Measurements from ENCODE around the gene SAE1. TPM values are rescaled to one million over a fixed set of nuclear protein-coding genes. Genes with fewer than 3 reads are reported as not detected.
A peak's percentile ranks its signal among the peaks of the same experiment; 100 is the strongest.

Gene SAE1
- total RNA-seq, 1 experiment from 2014 or later = 251 TPM

DNA sequence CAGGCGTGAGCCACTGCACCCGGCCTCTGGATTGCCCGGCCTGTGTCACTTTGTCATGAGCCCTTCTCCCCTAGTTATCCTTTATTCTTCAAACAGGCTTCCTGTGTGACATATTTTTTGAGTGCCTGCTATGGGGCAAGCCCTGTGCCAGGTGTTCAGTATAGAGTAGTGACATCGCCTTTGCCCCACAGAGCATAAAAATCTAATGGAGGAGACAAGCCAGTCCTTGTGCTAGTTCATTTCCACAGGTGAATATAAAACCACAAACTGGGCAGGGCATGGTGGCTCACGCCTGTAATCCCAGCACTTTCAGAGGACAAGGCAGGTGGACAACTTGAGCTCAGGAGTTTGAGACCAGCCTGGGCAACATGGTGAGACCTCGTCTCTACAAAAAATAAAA lies 57.2 kb downstream of the SAE1 start:
- BruUV-seq (replicated peaks) = no TSS peak
- intact Hi-C loops (cut with micrococcal nuclease; ENCODE audit: unreplicated experiment) = no loop called here
- DNase-seq = no peak
- Mint-ChIP-seq H3K27ac (ENCODE audit: unreplicated experiment) (peak overlapping the region; percentile 77), H3K36me3 (ENCODE audit: insufficient read depth, unreplicated experiment) (peaks cover 84% of the 10 kb centered on the region), H3K4me3 (ENCODE audit: unreplicated experiment) (no peak overlapping the region), H3K27me3 (ENCODE audit: insufficient read depth, unreplicated experiment) (no peaks in the 10 kb centered on the region), H3K4me1 (ENCODE audit: low read depth, unreplicated experiment) (peaks cover 31% of the 10 kb centered on the region), H3K9me3 (ENCODE audit: unreplicated experiment) (no peaks in the 10 kb centered on the region)
- Histone ChIP-seq H3K4me1 (peaks cover 24% of the 10 kb centered on the region), H3K27me3 (replicated peaks; ENCODE audit: control insufficient read depth, insufficient read depth, low read length) (no peaks in the 10 kb centered on the region), H3K9me3 (no peaks in the 10 kb centered on the region), H3K4me3 (ENCODE audit: low read depth, low read length) (no peak overlapping the region), H3K36me3 (ENCODE audit: control insufficient read depth, insufficient read depth, low read length) (peaks cover 7% of the 10 kb centered on the region; the same call in 1 of the 2 replicates)
- no peak for TF ChIP-seq CTCF (IDR thresholded peaks at IDR 0.05; ENCODE audit: insufficient read depth in 1 of 2, low read depth in 1 of 2, low read length in 1 of 2, severe bottlenecking in 1 of 2, unreplicated experiment in 1 of 2)
- POLR2A ChIA-PET = no interaction called here
- CTCF ChIA-PET = interaction anchor here (0.8 to 1.1 kb wide), 2 partner anchors 23 to 56 kb away, joined by 4 to 6 read pairs; no protein-coding TSS in a partner anchor

DNA sequence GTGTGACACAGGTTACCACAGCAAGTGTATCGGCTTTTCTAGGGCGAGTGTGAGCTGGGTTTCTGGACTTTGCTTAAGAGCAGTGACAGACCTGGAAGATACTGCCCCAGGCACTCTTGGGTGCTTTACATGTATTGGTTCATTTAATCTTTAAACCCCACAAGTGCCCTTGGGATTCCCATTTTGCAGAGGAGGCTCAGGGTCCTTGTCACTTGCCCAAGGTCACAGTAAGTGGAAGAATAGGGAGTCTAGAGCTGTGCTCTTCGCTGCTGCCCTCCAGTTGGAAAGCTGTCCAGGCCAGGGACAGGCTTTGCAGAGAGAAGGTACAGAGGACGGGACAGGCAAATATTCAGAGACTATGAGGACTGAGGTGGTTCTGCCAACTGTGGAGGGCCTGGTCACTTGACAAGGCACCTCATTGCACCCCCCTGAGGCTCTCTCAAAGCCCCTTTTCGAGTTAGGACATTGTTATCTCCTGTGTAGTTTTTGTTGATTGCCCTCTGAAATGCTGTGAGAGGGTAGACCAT lies 57.9 kb downstream of the SAE1 start:
- Histone ChIP-seq H3K4me1 (peaks cover 24% of the 10 kb centered on the region), H3K36me3 (ENCODE audit: control insufficient read depth, insufficient read depth, low read length) (peaks cover 6% of the 10 kb centered on the region; the same call in 1 of the 2 replicates), H3K27me3 (replicated peaks; ENCODE audit: control insufficient read depth, insufficient read depth, low read length) (no peaks in the 10 kb centered on the region), H3K9me3 (no peaks in the 10 kb centered on the region), H3K4me3 (ENCODE audit: low read depth, low read length) (no peak overlapping the region)
- intact Hi-C loops (cut with micrococcal nuclease; ENCODE audit: unreplicated experiment) = no loop called here
- Mint-ChIP-seq H3K9me3 (ENCODE audit: unreplicated experiment) (no peaks in the 10 kb centered on the region), H3K36me3 (ENCODE audit: insufficient read depth, unreplicated experiment) (peaks cover 77% of the 10 kb centered on the region), H3K4me1 (ENCODE audit: low read depth, unreplicated experiment) (peaks cover 31% of the 10 kb centered on the region), H3K4me3 (ENCODE audit: unreplicated experiment) (peak overlapping the region; percentile 18), H3K27ac (ENCODE audit: unreplicated experiment) (peak overlapping the region; percentile 77), H3K27me3 (ENCODE audit: insufficient read depth, unreplicated experiment) (no peaks in the 10 kb centered on the region)
- no TSS peak for BruUV-seq (replicated peaks)
- DNase-seq = no peak
- no peak for TF ChIP-seq CTCF (IDR thresholded peaks at IDR 0.05; ENCODE audit: insufficient read depth in 1 of 2, low read depth in 1 of 2, low read length in 1 of 2, severe bottlenecking in 1 of 2, unreplicated experiment in 1 of 2)
- CTCF ChIA-PET = interaction anchor here (0.6 to 1.1 kb wide), 2 partner anchors 22 to 32 kb away, joined by 3 to 6 read pairs; no protein-coding TSS in a partner anchor
- POLR2A ChIA-PET = no interaction called here

DNA sequence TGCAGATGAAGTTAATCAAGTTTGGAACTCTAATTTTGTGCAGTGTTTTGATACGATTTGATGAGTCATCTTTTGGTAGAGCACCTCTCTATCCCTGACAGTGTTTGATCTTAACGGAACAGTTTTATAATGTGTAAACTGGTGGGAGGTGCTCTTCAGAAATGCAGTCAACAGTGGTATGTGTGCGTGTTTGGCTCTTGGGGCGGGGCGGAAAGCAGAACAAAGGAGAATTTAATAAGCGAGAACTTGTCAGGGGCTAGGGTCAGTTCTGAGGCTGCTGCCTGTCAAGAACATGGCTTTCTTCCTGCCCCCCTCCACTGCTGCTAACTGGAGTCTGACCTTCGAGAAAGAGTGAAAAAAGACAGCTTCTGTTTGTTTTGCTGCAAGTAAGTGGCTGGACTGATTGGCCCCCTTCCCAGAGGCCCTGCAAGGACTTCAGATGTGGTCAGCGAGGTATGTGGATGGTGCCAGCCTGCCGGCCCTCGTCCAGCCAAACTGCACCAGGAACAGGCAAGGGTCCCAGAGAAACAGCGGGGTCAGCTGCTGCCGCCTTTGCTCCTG lies 59.6 kb downstream of the SAE1 start:
- H3K9me3 Mint-ChIP-seq (ENCODE audit: unreplicated experiment) = no peaks in the 10 kb centered on the region
- H3K4me3 ChIP-seq (ENCODE audit: low read depth, low read length) = no peak overlapping the region
- H3K4me3 Mint-ChIP-seq (ENCODE audit: unreplicated experiment) = peak overlapping the region; percentile 8
- no peaks in the 10 kb centered on the region for H3K27me3 Mint-ChIP-seq (ENCODE audit: insufficient read depth, unreplicated experiment)
- POLR2A ChIA-PET = no interaction called here
- no TSS peak for BruUV-seq (replicated peaks)
- CTCF ChIA-PET = interaction anchor here (1.0 to 1.8 kb wide), 3 partner anchors 20 to 54 kb away, joined by 6 to 8 read pairs (median 8); no protein-coding TSS in a partner anchor
- H3K9me3 ChIP-seq = no peaks in the 10 kb centered on the region
- H3K4me1 Mint-ChIP-seq (ENCODE audit: low read depth, unreplicated experiment) = peaks cover 31% of the 10 kb centered on the region
- intact Hi-C loops (cut with micrococcal nuclease; ENCODE audit: unreplicated experiment) = loop anchor here (5.0 kb wide), 1 partner anchor 33 kb away; no protein-coding TSS in a partner anchor
- H3K36me3 ChIP-seq (ENCODE audit: control insufficient read depth, insufficient read depth, low read length) = peaks cover 4% of the 10 kb centered on the region; the same call in 1 of the 2 replicates
- peak; percentile 70 to 76 for DNase-seq
- no peak for TF ChIP-seq CTCF (IDR thresholded peaks at IDR 0.05; ENCODE audit: insufficient read depth in 1 of 2, low read depth in 1 of 2, low read length in 1 of 2, severe bottlenecking in 1 of 2, unreplicated experiment in 1 of 2)
- peaks cover 77% of the 10 kb centered on the region for H3K36me3 Mint-ChIP-seq (ENCODE audit: insufficient read depth, unreplicated experiment)
- H3K4me1 ChIP-seq = peaks cover 24% of the 10 kb centered on the region
- peak overlapping the region; percentile 65 for H3K27ac Mint-ChIP-seq (ENCODE audit: unreplicated experiment)
- H3K27me3 ChIP-seq (replicated peaks; ENCODE audit: control insufficient read depth, insufficient read depth, low read length) = no peaks in the 10 kb centered on the region

Data from Caco-2 (cell line).